GM12875 (cell line): Measurements from ENCODE around the gene UBL4A.

ENCODE experiments used
- H3K4me3 ChIP-seq: one replicate; pipeline ENCODE4 v1.5.1; 2011; ENCODE audit warnings: low read depth, low read length, control low read depth
- CTCF ChIP-seq: IDR thresholded peaks from 2 replicates; pipeline ENCODE4 v1.5.1; 2011; ENCODE audit warnings: low read depth, mild to moderate bottlenecking, control low read depth, inconsistent platforms, low read length, moderate library complexity, borderline replicate concordance; ENCODE audit not compliant: insufficient read depth

The UBL4A gene

GRCh38 chrX:154495472-154495922 lies 9.1 kb upstream of the UBL4A start:
- no peak overlapping the region for H3K4me3 ChIP-seq
- no peak for TF ChIP-seq CTCF

GRCh38 chrX:154494715-154495114 lies 8.3 kb upstream of the UBL4A start:
- TF ChIP-seq CTCF: no peak
- no peak overlapping the region for H3K4me3 ChIP-seq

- peak within 1 kb of the TSS; percentile 75 for H3K4me3 ChIP-seq
- no peak for TF ChIP-seq CTCF
These were observed 4.1 kb upstream of the UBL4A start, which contains the start of gene SLC10A3 for GRCh38 chrX:154490414-154491083. TSS of gene SLC10A3 (minus strand) at chrX:154490629. CDS start at chrX:154488940, 1,689 bp downstream.

GRCh38 chrX:154490021-154490413 lies 3.6 kb upstream of the UBL4A start:
- H3K4me3 ChIP-seq: peak overlapping the region; percentile 62
- no peak for TF ChIP-seq CTCF

- TF ChIP-seq CTCF: no peak
- peak overlapping the region; percentile 62 for H3K4me3 ChIP-seq
These were observed 2.8 kb upstream of the UBL4A start for GRCh38 chrX:154489182-154489581.

GRCh38 chrX:154488336-154489075 lies 2.1 kb upstream of the UBL4A start:
- no peak overlapping the region for H3K4me3 ChIP-seq
- TF ChIP-seq CTCF: no peak

- TF ChIP-seq CTCF: no peak
- H3K4me3 ChIP-seq: no peak overlapping the region
These were observed 1.3 kb upstream of the UBL4A start for GRCh38 chrX:154487518-154488290.
